HG02571 (cell line): Measurements from ENCODE around the gene HOXC12.

Experiments
- ATAC-seq: cut with Tn5 transposase; IDR thresholded peaks from one replicate; pipeline ENCODE4 v1.9.1; 2021; ENCODE audit warnings: mild to moderate bottlenecking, moderate library complexity; ENCODE audit not compliant: unreplicated experiment

The HOXC12 gene

DNA sequence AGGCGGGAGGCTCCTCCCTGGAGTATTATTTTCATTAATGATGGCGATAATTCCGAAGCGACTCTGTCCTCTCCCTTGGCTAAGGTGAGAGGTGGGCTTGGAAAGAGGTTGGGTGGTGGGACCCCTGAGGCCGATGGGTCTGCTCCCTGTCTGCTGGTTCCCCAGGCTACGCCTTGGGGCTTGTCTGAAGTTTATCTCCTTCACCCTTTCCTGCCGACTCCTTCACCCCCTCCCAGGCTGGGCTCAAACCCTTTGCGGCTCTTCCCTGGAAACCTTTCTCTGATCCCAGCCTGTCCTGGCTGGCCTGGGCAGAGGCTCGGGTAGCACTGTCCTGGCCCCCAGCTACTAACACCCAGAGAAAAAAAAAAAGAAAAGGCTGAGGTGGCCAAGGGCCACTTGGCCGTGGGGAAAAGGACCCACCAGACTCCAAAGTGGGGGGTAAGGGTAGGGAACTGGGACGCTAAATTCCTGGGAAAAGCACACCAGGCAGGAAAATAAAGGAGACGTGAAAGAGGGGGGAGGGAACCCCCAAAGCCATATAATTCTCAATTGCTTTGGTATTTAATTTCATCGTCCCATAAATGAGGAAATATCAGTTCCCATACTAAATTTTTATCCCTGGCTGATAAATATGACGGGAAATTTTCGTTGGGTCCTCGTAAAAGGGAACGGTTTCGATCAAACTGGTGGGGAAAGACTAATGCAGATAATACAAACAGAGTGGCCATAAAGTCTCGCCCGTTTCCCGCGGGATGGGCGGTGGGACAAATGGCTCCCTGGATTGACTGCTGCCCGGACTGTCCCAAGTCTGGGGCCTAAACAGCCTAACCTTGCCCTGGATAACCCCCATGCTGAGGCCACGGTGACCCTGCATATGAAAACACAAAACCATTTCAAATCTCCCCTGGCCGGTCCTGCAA is 28.2 kb downstream of the HOXC12 start:
- ATAC-seq = no peak

DNA sequence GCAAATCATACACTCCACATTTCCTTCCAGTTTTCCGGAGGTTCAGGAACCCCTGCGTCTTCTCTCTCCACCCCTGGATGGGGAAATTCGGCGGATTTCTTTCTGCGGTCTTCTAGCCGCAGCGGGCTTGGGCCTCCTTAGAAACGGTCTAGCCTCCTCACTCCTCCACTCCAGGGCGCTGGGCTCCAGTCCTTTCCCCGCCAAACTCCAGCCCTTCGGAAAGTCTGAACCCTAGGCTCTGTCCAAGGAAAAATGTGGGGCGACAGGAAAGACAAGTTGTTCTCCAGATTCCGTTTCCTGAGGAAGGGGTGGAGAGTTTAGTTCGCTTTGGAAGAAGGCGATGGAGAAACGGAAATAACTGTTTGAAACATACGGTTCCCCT is 28.9 kb downstream of the HOXC12 start:
- ATAC-seq = no peak

DNA sequence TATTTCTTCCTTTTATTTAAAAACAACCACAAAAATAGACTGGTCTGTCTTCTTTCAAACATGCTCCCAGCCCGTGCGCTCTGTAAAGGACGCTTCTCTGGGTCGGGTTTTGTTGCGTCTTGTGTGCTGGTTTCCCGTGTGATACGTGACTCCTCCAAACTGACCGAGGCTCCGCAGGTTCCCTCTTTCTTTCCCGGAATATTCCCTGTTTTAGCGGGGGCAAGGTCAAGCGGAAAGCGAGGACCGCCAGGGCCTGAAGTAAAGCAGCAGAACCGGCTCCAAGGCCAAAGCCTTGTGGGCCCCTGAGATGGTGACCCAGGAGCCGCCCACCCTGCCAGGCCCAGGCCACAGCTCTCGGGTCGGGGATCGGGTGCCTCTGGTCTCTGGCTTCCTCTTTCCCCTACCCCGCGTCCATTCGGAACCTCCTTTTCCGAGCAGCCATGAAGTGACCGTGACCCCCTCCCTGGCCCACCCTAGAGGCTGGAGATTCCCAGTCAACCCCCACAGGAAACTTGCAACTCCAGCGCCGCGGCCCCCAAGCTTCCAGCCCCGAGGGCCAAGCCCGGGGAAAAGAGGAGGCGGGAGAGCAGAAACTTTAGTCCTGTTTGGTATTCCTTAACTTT is 29.4 kb downstream of the HOXC12 start:
- no peak for ATAC-seq

DNA sequence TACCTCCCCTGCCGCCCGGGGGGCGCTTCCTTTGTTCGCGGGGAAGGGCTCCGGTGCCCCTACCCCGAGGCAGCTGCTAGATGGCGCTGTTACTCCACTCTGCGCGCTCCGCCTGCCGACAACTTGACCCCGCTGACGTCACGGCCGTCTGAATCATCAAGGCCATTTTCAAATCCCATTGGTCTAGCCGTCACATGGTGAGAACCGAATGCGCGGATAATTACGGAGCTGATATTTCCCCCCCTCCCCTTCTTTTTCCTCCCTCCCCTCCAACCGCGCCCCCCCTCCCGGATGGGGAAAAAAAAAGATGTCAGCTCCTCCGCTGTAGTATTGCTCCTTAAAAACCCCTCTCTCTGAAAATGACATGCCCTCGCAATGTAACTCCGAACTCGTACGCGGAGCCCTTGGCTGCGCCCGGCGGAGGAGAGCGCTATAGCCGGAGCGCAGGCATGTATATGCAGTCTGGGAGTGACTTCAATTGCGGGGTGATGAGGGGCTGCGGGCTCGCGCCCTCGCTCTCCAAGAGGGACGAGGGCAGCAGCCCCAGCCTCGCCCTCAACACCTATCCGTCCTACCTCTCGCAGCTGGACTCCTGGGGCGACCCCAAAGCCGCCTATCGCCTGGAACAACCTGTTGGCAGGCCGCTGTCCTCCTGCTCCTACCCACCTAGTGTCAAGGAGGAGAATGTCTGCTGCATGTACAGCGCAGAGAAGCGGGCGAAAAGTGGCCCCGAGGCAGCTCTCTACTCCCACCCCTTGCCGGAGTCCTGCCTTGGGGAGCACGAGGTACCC is 30.4 kb downstream of the HOXC12 start, which contains the start of gene HOXC10:
TSS of gene HOXC10 (plus strand) at position 246 of the 791 bp plus-strand sequence. CDS start at position 360, 114 bp downstream.
- ATAC-seq = no peak

DNA sequence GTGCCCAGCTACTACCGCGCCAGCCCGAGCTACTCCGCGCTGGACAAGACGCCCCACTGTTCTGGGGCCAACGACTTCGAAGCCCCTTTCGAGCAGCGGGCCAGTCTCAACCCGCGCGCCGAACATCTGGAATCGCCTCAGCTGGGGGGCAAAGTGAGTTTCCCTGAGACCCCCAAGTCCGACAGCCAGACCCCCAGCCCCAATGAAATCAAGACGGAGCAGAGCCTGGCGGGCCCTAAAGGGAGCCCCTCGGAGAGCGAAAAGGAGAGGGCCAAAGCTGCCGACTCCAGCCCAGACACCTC is 30.9 kb downstream of the HOXC12 start:
- no peak for ATAC-seq

DNA sequence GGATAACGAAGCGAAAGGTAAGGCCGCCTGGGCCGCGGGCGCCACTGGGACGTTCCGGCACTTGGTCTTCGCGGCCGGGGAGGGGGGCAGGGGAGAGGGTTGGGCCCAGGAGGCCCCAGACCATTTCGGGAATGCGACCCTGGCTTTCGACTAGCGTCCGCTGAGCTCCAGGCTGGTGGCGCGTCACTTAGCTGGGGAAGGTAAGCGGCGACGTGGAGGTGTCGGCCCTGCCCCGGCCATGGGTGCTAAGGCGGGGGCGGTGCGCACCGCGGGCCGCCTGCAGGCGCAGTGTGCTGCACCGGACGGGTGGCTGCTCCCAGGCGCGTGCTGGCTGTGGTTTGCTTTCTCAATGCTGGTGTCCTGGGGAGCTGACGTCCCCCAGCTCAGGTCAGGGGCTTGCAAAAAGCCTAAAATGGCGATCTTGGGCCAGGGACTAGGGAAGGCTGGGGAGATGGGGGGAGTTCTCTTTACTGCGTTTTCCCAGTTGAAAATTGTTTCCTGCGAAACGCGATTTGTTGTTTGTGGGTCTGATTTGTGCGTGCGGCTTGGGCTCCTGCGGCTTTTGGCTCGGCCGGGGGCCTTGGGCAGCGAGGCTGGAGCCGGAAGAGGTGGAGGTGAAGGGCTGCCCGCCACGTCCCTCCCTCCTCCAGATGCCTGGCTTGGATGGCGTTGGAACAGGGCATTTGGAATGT is 31.4 kb downstream of the HOXC12 start:
- no peak for ATAC-seq

DNA sequence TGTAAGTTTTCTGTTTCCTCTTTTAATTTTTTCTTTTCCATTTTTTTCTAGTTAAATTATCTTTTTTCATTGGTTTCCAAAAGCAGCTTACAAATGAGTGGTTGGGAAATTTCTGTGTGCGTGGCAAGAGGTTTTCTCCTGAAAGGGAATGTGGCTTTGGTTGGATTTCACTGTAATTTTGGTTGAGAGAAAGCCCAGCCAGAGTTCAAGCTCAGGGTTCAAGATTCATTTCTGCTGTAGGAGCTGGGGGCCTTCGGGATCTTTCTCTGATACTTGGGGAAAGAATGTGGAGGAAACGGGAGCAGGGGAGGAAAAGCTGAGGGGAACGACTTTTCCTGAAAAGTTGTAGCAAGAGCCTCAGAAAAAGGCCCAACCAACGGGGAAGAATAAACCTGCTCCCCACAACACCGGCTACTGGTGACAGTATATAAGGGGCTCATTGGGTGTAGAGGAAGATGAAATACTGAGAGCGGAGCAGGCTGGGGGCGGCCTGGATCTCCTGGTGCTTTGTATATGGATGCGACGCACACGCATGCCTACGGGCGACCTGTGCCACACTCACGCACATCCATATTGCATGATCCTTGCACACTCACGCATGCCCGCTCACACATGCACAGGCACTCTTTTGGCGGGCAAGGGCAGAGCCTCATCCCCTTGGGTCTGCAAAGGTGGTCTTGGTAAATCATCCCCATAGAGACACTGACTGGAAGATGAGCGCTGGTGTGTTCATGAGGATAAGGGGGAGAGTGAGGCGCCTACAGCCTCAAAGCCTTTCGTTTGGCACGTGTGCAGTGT is 32.2 kb downstream of the HOXC12 start:
- no peak for ATAC-seq

DNA sequence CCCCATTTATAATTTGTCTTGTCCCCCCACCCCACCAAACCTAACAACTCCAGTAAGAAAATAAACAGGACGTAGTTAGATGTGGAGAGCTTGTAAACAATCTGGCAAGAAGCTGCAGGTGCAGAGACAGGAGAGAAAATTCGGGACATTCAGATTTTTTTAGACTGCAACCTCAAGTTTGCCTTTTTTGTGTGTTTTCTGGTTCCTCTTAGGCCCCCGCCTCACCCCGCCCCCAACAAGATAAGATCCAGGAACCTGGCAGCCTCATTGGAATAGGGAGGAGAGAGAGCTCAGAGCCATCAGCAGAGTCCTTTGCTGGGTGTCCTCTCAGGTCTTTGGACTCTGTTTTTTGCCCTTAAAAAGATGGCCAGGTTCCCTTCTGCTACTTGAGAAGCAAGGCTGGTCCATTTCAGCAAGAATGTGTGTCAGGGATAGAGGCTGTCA is 33.1 kb downstream of the HOXC12 start:
- no peak for ATAC-seq

DNA sequence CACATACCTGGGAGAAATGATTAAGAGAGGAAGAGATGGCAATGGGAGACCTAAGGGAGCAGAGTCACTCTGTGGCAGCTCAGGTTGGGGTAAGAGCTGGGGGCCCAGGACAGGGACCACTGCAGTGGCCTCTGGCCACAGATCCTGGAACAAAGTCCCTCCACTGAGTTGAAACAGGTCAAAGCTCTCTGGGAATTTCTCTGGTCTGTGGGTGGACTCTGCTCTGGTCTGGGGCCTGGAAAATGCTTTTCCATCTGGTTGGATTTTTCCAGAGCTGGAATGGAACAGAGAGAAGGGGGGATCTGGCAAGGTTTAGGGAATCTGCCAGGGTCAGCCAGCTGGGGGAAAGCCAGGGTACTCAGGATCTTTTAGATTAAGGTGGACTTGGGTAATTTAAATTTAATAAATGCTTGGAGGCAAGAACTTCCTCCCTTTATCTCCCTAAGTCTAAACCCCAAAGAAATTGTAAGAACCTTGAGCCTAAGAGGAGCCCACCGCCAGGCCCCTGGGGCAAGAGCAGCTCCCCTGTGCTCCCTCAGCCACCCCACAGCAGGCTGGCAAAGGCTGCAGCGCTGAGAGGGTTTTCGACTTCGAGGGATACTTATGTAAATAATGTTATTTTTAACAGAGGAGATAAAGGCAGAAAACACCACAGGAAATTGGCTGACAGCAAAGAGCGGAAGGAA is 34.0 kb downstream of the HOXC12 start:
- no peak for ATAC-seq

DNA sequence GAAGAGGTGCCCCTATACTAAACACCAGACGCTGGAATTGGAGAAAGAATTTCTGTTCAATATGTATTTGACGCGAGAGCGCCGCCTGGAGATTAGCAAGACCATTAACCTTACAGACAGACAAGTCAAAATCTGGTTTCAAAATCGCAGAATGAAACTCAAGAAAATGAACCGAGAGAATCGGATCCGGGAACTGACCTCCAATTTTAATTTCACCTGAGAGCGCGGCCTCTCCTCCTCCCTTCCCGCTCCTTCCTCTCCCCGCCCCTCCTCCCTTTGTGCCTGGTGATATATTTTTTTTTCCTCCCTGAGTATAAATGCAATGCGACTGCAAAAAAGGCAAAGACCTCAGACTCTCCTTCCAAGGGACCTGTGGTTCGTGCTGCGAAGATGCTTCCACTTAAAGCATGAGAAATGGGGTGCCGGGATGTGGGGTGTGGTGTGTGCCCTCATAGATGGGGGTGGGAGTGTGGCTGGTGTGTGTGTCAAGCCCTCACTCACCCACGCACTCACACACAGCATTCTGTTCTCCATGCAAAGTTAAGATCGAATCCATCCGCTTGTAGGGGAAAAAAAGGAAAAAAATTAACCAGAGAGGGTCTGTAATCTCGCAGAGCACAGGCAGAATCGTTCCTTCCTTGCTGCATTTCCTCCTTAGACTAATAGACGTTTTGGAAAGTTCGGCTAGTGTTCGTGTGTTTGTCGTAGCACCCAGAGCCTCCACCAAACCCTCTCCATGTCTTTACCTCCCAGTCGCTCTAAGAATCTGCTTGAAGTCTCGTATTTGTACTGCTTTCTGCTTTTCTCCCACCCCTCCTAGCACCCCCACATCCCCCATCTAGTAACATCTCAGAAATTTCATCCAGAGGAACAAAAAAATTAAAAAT is 34.8 kb downstream of the HOXC12 start:
- ATAC-seq = no peak

DNA sequence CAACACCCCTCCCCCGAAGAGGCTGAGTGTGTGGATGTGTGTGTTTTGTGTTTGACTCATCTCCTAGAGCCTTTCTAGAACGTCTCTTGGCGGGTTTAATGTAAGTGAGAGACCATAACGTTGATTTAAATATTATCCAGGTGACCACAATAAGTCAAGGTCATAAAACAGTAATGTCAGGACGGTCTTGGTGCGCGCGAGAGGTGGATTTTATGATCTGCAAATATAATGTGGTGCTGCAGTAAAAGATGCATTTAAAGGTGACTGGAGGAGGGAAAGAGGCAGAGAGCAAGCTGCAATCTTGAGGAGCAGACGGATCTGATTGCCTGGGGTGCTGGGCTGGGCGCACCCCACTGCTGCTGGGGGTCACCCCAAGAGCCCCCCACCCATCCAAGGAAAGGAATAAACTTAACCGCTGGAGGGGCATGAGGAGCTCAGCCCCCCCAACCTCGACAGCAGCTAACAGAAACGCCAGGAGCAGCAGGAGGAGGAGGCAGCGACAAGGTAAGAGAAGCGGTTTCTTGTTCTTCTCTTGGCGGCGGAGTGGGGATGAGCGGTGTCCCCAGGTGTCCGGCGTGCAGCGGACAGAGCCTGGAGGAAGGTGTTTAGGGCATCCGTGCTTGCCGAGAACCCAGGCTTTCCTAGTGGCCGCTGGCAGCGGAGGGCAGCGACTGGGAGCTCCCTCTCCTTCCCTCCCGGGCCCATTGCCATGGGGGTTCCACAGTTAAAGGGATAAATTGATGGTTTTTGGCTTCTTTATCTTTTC is 35.8 kb downstream of the HOXC12 start:
- ATAC-seq = no peak

DNA sequence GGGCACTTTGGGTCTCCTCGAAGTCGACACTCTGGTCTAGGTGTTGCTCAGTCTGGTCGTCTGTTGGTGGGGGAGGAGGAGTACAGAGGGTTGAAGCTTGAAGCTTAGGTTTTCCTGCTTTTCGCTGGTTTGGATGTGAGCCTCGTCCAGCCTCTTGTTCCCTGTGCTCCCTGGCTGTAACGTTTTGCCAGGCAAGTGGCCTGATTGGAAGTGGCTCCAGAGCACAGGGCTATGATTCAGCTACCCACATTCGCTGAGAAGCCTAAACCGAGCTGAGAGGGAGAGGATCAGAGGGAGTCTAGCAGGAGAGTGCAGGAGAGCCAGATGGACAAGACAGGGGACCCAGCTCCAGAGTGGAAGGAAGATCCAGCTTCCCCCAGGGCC is 36.4 kb downstream of the HOXC12 start:
- ATAC-seq = no peak

DNA sequence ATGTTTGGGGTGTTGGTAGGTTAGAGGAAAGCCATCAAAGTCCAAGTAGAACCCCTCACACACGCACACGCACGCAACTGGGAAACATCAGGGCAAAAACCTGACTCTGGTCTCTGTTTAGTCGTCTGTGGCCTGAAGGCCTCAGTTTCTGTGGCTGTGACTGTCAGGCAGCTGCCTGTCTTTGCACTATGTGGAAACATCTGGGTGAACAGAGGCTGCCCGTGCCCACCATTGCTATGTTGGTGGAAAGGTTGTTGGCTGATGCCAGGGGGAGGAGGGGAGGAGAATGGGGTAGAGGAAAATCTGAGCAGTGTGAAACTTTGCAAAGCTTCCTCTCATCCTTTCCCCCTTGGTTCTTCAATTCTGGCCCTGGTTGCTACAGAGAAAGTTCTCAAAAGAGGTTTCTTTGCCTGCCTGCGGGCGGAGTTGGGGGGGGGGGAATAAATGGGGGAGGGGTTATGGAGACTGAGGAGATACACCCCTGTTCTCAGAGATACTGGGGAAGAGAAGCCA is 37.7 kb downstream of the HOXC12 start:
- ATAC-seq = no peak

DNA sequence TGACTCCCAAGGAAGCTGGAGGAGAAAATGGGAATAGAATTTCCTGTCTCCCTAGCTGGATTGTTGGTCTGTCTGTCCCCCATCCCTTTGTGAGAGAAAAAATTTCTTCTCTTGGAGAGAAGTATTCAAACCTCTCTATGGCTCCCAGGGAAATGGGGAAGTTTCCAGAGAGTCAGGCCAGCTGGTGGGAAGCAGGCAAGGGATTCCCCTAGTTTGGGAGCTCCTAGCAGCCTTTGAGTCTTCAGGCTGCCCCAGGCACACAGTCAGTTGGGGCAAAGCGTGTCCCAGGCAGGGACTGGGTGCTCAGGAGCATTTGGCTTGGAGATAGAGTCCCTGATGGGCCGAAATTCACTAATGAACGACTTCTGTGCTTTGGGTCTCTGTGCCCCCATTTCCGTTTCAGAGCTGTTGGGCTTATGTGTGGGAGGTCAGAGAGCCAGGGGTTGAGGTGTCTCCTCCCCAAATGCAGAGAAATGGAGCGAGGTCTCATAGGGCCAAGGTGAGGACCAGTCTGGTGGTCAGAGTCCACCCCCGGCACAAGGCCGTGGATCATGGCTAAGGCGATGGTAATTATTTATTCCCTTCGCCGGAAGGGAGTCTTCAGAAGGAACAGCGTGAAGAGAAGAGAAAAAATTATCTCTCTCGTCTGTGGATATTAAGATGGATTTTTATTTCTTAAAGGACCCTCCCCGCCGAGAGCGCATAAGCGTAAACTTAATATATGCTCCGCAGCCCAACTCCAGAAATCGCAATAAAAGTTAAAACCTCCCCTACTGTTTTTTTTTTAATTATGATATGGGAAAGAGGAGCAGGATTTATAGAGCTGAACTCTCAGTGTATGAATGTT is 38.7 kb downstream of the HOXC12 start:
- ATAC-seq = no peak

DNA sequence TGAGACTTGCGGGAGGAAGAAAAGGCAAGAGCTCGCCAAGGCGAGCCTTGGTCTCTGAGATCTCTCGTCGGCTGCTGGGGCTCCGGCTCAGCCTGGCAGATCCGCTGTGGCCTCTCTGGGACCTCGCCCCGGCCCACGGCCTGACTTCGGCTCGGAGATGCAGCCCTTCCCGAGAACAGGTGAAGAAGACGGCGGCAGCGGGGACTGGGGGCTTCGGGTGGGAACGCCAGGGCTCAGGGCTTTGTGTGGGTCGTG is 39.2 kb downstream of the HOXC12 start:
- ATAC-seq = no peak

DNA sequence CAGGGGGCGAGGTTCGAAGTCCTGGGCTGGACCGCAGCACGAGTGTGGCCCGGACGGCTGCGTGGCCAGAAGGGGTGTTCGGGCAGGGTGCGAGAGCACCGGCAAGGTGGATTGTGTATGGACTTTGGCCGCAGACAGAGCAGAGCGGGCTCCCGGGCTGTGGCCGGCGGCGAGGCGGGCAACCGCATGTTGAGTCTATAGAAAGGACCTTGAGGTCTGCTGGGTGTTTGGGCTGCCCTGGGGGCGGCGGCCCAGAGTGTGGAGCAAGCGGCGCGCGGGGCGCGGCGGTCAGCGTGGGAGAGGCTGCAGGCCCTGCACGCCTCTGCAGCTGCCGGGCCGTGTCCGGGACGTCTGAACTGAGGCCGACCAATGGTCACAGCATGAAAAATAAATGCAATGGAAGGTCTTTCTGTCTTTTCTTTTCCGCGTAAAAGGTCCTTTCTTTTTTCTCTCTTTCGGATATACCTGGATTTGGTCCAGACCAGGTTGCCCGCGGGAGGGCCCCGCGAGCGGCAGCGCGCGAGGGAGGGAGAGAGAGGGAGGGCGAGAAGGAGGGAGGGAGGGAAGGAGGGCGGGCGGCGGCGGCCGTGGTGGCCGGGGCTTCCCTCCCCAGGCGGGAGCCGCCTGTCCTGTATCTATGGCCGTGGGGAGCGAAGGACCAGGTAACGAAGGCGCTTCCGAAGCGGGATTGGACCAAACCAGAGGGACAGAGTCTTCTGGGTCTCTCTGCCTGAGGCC is 39.7 kb downstream of the HOXC12 start:
- ATAC-seq = no peak

DNA sequence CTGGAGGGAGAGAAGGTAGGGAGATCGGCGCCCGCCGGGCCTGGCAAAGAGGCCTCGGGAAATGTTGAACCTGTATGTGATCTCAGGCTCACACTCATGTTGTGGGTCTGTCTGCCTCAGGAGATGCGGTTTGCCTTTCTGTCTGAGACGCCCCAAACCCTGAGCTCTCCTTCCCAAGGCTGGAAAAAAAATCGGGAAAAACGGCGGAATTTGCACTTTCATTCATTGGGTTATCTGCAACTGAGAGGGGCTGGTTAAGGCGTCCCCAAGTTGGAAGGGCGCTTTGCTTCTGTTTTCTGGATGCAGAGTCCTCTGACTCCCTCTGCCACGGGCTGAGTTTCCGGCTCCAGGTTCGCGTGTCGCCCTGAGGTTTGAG is 40.3 kb downstream of the HOXC12 start:
- ATAC-seq = no peak
